ENCODE results near the gene TMEM37. TPM values are rescaled to one million over a fixed set of nuclear protein-coding genes. Genes with fewer than 3 reads are reported as not detected.

TMEM37 gene
- total RNA-seq, 2 experiments from 2014 or later = not detected

DNA sequence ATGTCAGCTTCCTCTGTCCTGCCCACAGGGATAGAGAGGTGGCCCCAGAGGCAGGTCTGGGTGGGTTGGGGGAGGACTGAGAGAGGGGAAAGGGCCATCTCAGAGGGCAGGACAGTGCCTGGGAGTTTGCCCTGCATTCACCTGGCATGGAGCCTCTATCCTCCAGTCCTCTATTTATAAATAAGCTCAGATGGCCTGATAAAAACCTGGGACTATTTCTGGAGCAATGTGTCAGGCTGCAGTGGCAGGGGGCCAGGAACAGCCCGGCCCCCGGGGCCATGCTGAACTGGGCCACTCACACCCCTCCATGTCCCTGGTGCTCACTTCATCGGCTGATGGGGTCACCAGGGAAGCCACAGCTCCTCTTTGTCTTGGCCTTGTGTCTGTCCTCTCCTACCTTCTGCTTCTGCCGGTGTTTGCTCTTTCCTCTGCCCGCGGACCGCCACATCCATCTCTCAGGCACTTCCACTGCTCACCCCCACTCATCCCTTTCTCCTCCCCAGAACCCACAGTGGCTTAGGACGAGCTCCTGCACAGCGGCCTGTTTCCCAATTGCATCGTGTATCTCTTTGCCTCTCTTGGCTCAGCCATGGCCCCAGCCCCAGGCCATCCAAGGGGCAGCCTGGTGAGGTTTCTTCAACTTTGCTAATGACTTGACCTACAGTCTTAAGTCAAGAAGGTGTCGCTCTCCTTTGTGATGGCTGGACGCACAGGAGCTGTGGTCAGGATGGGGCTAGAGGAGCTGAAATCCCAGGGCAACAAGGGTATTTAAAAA, 53.9 kb downstream of the TMEM37 start:
- H3K27me3 Mint-ChIP-seq = no peaks in the 10 kb centered on the region
- no peak overlapping the region for H3K27ac Mint-ChIP-seq
- no peaks in the 10 kb centered on the region for H3K36me3 Mint-ChIP-seq
- CTCF ChIA-PET = interaction anchor here (1.8 to 2.7 kb wide), 2 partner anchors 9 to 32 kb away, joined by 3 to 13 read pairs; no protein-coding TSS in a partner anchor
- no peaks in the 10 kb centered on the region for H3K9me3 Mint-ChIP-seq (ENCODE audit: low read depth)
- ATAC-seq = no peak
- no peak overlapping the region for H3K4me3 Mint-ChIP-seq
- DNase-seq = peak; percentile 36
- no peaks in the 10 kb centered on the region for H3K4me1 Mint-ChIP-seq

DNA sequence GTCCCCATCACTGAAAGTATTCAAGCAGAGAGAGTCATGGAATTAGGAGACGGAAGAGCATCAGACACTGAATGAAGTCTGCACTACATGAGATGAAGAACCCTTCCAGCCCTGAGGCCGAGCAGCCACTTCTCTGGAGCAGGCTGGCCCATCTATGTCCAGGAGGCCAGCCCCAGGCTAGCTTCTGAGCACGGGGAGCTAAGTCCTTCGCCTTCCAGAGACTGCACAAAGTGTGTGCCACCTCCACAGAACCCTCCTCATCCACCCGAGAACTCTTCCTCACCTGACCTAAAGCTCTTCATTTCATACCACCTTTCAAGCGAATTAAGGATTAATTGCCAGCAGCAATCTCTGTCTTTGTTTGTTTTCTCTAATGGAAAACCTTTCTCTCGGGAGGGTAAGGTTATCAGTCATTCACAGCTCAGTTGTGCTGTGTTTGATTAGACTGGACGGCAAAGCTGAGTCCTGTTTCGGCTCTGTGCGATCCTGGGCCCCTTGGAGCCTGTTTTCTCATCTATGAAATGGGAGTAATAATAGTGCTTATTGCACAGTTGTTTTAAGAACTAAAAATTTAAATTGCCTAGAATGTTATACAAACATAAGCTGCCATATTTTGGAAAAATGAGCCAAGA, 54.7 kb downstream of the TMEM37 start:
- peak; percentile 22 for DNase-seq
- no peaks in the 10 kb centered on the region for H3K4me1 Mint-ChIP-seq
- H3K36me3 Mint-ChIP-seq = no peaks in the 10 kb centered on the region
- CTCF ChIA-PET = interaction anchor here (1.8 to 2.7 kb wide), 2 partner anchors 10 to 31 kb away, joined by 3 to 13 read pairs; no protein-coding TSS in a partner anchor
- H3K9me3 Mint-ChIP-seq (ENCODE audit: low read depth) = no peaks in the 10 kb centered on the region
- no peak overlapping the region for H3K4me3 Mint-ChIP-seq
- no peaks in the 10 kb centered on the region for H3K27me3 Mint-ChIP-seq
- H3K27ac Mint-ChIP-seq = no peak overlapping the region
- ATAC-seq = no peak

DNA sequence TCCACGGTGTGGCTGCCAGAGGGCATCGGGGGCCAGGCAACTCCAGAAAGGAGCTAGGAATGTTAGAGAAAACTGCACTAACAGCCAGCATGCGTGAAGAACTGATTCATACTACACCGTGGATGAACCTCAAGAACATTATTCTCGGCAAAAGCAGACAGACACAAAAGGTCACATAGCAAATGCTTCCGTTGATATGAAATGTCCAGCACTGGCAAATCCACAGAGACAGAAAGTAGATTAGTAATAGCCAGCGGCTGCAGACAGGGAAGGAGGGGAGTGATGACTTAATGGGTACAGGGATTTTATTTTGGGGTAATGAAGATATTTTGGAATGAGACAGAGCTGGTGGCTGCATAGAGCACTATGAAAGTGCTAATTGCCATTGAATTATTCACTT, 55.2 kb downstream of the TMEM37 start:
- Mint-ChIP-seq H3K27ac (no peak overlapping the region), H3K4me3 (no peak overlapping the region), H3K36me3 (no peaks in the 10 kb centered on the region), H3K4me1 (no peaks in the 10 kb centered on the region), H3K27me3 (no peaks in the 10 kb centered on the region), H3K9me3 (ENCODE audit: low read depth) (no peaks in the 10 kb centered on the region)
- ATAC-seq (no peak), DNase-seq (no peak)
- CTCF ChIA-PET = interaction anchor here (1.8 to 2.7 kb wide), 2 partner anchors 10 to 30 kb away, joined by 3 to 13 read pairs; no protein-coding TSS in a partner anchor

DNA sequence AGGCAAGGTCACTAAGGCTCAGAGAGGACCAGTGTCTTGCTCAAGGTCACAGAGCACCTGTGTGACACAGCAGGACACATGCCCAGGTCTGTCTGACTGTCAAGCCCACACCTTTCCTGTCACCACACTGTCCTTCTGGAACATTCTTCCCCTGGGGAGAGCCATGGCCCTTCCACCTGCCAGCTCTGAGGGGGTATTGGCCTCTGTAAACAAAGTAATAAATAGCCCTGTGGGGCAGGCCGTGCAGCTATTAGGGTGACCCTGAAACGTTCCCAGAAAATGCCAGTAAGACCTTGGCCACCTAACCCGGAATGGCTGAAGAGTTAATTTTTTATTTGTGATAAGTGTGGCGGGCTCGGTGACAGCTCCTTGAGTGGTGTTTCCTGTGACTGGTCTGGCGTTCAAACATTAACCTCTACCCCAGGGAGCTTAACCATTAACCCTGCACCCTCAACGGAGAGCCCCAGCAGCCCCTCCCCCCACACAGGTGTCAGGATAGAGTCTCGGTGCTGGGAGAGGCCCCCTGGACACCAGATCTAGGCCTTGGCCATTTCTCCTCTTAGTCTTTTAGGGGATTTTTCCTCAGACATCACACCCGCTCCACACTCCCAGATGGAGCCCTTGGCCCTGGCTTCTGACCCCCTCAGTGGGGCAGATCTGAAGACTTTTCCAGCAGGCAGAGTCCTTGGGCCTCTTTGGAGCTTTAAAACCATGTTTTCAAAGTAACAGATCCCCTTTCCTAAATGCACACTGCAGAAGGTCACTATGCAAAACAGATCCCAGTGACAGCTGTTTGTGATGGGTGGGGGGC, 56.0 kb downstream of the TMEM37 start:
- Mint-ChIP-seq H3K4me1 (no peaks in the 10 kb centered on the region), H3K36me3 (no peaks in the 10 kb centered on the region), H3K27me3 (no peaks in the 10 kb centered on the region), H3K4me3 (no peak overlapping the region), H3K9me3 (ENCODE audit: low read depth) (no peaks in the 10 kb centered on the region), H3K27ac (no peak overlapping the region)
- ATAC-seq (no peak), DNase-seq (no peak)
- CTCF ChIA-PET = interaction anchor here (2.7 kb wide), 1 partner anchor 11 kb away, joined by 13 read pairs; no protein-coding TSS in a partner anchor

Other genes with a start within 250 kb of the TMEM37 start
- gene STEAP3, start 208.0 kb upstream of the TMEM37 start, total RNA-seq = under 1 TPM; 0.15 to 0.68 TPM
- 1 to 10 TPM; 6.2 to 9.9 TPM for gene C2orf76, start 65.0 kb upstream of the TMEM37 start, total RNA-seq
- 100 to 1,000 TPM; 151 to 179 TPM for gene DBI, start 64.9 kb upstream of the TMEM37 start, total RNA-seq
- not detected for gene SCTR, start 92.6 kb downstream of the TMEM37 start, total RNA-seq
- not detected for gene CFAP221, start 112.6 kb downstream of the TMEM37 start, total RNA-seq
- gene TMEM177, start 247.3 kb downstream of the TMEM37 start, total RNA-seq = 10 to 100 TPM; 10.5 to 11.8 TPM